Ectodermal cell (in vitro differentiated cells): ENCODE measurements around the gene MTCH2.

Experiments used
- H3K27ac ChIP-seq: 2 replicates; pipeline ENCODE4 v1.7.0; 2013; ENCODE audit warnings: mild to moderate bottlenecking, low read depth, low read length; ENCODE audit not compliant: insufficient read depth, poor library complexity, severe bottlenecking
- H3K27me3 ChIP-seq: 2 replicates; pipeline ENCODE4 v1.7.0; 2013; ENCODE audit warnings: mild to moderate bottlenecking, low read length; ENCODE audit not compliant: insufficient read depth, control insufficient read depth, poor library complexity, severe bottlenecking
- H3K36me3 ChIP-seq: one replicate; pipeline ENCODE4 v1.7.0; 2013; ENCODE audit warnings: low read length; ENCODE audit not compliant: control insufficient read depth, insufficient read depth
- H3K4me1 ChIP-seq: one replicate; pipeline ENCODE4 v1.7.0; 2013; ENCODE audit warnings: low read length; ENCODE audit not compliant: control insufficient read depth, insufficient read depth
- H3K4me3 ChIP-seq: 2 replicates; pipeline ENCODE4 v1.7.0; 2013; ENCODE audit warnings: low read depth, low read length, control low read depth; ENCODE audit not compliant: insufficient read depth
- H3K9me3 ChIP-seq: 2 replicates; pipeline ENCODE4 v1.7.0; 2013; ENCODE audit warnings: mild to moderate bottlenecking, low read length, moderate library complexity; ENCODE audit not compliant: control insufficient read depth
- WGBS, 2 experiments: methylation state at CpG; one replicate each; pipeline ENCODE4 v1.1.7; 2013; ENCODE audit warnings: missing lambda C conversion rate in 2 of 2; 5-methylcytosine and 5-hydroxymethylcytosine counted together

Gene MTCH2

GRCh38 chr11:47615249-47615648 is 27.1 kb downstream of the MTCH2 start:
- H3K27ac ChIP-seq: no peak overlapping the region
- H3K4me1 ChIP-seq: no peaks in the 10 kb centered on the region
- peaks cover under 1% of the 10 kb centered on the region for H3K36me3 ChIP-seq
- H3K27me3 ChIP-seq: no peaks in the 10 kb centered on the region
- H3K4me3 ChIP-seq: no peak overlapping the region
- H3K9me3 ChIP-seq: no peaks in the 10 kb centered on the region

- Histone ChIP-seq H3K27ac (no peak overlapping the region), H3K9me3 (no peaks in the 10 kb centered on the region), H3K36me3 (no peaks in the 10 kb centered on the region), H3K4me1 (no peaks in the 10 kb centered on the region), H3K4me3 (no peak overlapping the region), H3K27me3 (no peaks in the 10 kb centered on the region)
- 93 to 98% methylated on average over 6 of the region's 6 CpGs for WGBS, 2 experiments
These were observed 31.0 kb downstream of the MTCH2 start for GRCh38 chr11:47611348-47611794.

- no peaks in the 10 kb centered on the region for H3K9me3 ChIP-seq
- no peak overlapping the region for H3K4me3 ChIP-seq
- 92 to 94% methylated on average over 3 of the region's 3 CpGs for WGBS, 2 experiments
- H3K4me1 ChIP-seq: no peaks in the 10 kb centered on the region
- no peak overlapping the region for H3K27ac ChIP-seq
- H3K36me3 ChIP-seq: no peaks in the 10 kb centered on the region
- no peaks in the 10 kb centered on the region for H3K27me3 ChIP-seq
These were observed 32.7 kb downstream of the MTCH2 start for GRCh38 chr11:47609675-47610074.

- H3K4me3 ChIP-seq: no peak overlapping the region
- H3K27ac ChIP-seq: no peak overlapping the region
- no peaks in the 10 kb centered on the region for H3K9me3 ChIP-seq
- no peaks in the 10 kb centered on the region for H3K4me1 ChIP-seq
- H3K36me3 ChIP-seq: no peaks in the 10 kb centered on the region
- 95% methylated on average over 7 of the region's 7 CpGs for WGBS, 2 experiments
- H3K27me3 ChIP-seq: no peaks in the 10 kb centered on the region
These were observed 35.0 kb downstream of the MTCH2 start for GRCh38 chr11:47607380-47607779.

GRCh38 chr11:47606731-47607130 is 35.6 kb downstream of the MTCH2 start:
- no peaks in the 10 kb centered on the region for H3K4me1 ChIP-seq
- no peaks in the 10 kb centered on the region for H3K27me3 ChIP-seq
- WGBS, 2 experiments: 61 to 63% methylated on average over 5 of the region's 5 CpGs
- H3K36me3 ChIP-seq: no peaks in the 10 kb centered on the region
- no peak overlapping the region for H3K4me3 ChIP-seq
- H3K27ac ChIP-seq: no peak overlapping the region
- H3K9me3 ChIP-seq: no peaks in the 10 kb centered on the region

GRCh38 chr11:47605921-47606320 is 36.4 kb downstream of the MTCH2 start:
- no peaks in the 10 kb centered on the region for H3K9me3 ChIP-seq
- no peaks in the 10 kb centered on the region for H3K36me3 ChIP-seq
- H3K27me3 ChIP-seq: no peaks in the 10 kb centered on the region
- no peaks in the 10 kb centered on the region for H3K4me1 ChIP-seq
- WGBS, 2 experiments: 87 to 91% methylated on average over 3 of the region's 3 CpGs
- no peak overlapping the region for H3K27ac ChIP-seq
- H3K4me3 ChIP-seq: no peak overlapping the region

- Histone ChIP-seq H3K27ac (no peak overlapping the region), H3K4me3 (no peak overlapping the region), H3K9me3 (no peaks in the 10 kb centered on the region), H3K4me1 (peaks cover 5% of the 10 kb centered on the region), H3K27me3 (no peaks in the 10 kb centered on the region), H3K36me3 (no peaks in the 10 kb centered on the region)
- 94 to 99% methylated on average over 4 of the region's 4 CpGs for WGBS, 2 experiments
These were observed 39.1 kb downstream of the MTCH2 start for GRCh38 chr11:47603295-47603694.

- 87 to 89% methylated on average over 4 of the region's 4 CpGs for WGBS, 2 experiments
- Histone ChIP-seq H3K9me3 (no peaks in the 10 kb centered on the region), H3K27me3 (peaks cover 8% of the 10 kb centered on the region), H3K27ac (no peak overlapping the region), H3K4me3 (no peak overlapping the region), H3K4me1 (peaks cover 7% of the 10 kb centered on the region), H3K36me3 (no peaks in the 10 kb centered on the region)
These were observed 42.5 kb downstream of the MTCH2 start for GRCh38 chr11:47599902-47600301.

GRCh38 chr11:47595967-47596366 is 46.4 kb downstream of the MTCH2 start:
- Histone ChIP-seq H3K36me3 (no peaks in the 10 kb centered on the region), H3K9me3 (no peaks in the 10 kb centered on the region), H3K27ac (no peak overlapping the region), H3K4me3 (no peak overlapping the region), H3K27me3 (peaks cover 39% of the 10 kb centered on the region), H3K4me1 (peaks cover 15% of the 10 kb centered on the region)
- WGBS, 2 experiments: 93 to 100% methylated on average over 1 of the region's 1 CpG

GRCh38 chr11:47595029-47595428 is 47.3 kb downstream of the MTCH2 start:
- no peaks in the 10 kb centered on the region for H3K9me3 ChIP-seq
- H3K4me1 ChIP-seq: peaks cover 15% of the 10 kb centered on the region
- no peaks in the 10 kb centered on the region for H3K36me3 ChIP-seq
- WGBS, 2 experiments: 69 to 73% methylated on average over 7 of the region's 7 CpGs
- H3K4me3 ChIP-seq: no peak overlapping the region
- H3K27me3 ChIP-seq: peaks cover 39% of the 10 kb centered on the region
- H3K27ac ChIP-seq: no peak overlapping the region
